MM.1S (cell line): ENCODE measurements around the gene IGF1R.

ENCODE experiments used
- DNase-seq: peaks from one replicate; pipeline ENCODE4 v3.0.0-alpha.2; 2015
- H2AFZ ChIP-seq: fragments of 300-600 bp; sonication (generic); 2 replicates; pipeline ENCODE4 v1.6.0; 2016; ENCODE audit warnings: antibody characterized with exemption, low read length
- H3F3A ChIP-seq: fragments of 300-600 bp; sonication (generic); 2 replicates; pipeline ENCODE4 v1.6.1; 2016; ENCODE audit warnings: mild to moderate bottlenecking, antibody characterized with exemption, low read length, moderate library complexity, mixed read lengths; ENCODE audit not compliant: insufficient read depth
- H3K27ac ChIP-seq: fragments of 300-600 bp; sonication (generic); 2 replicates; pipeline ENCODE4 v1.5.1; 2016; ENCODE audit warnings: mild to moderate bottlenecking, low read length
- H3K27me3 ChIP-seq: fragments of 300-600 bp; sonication (generic); replicated peaks from 2 replicates; pipeline ENCODE4 v1.6.0; 2016; ENCODE audit warnings: low read length; ENCODE audit not compliant: insufficient read depth
- H3K36me3 ChIP-seq: fragments of 300-600 bp; sonication (generic); replicated peaks from 2 replicates; pipeline ENCODE4 v1.6.1; 2016; ENCODE audit warnings: mild to moderate bottlenecking, low read length, mixed read lengths; ENCODE audit not compliant: insufficient read depth
- H3K4me1 ChIP-seq: fragments of 300-600 bp; sonication (generic); 2 replicates; pipeline ENCODE4 v1.6.1; 2016; ENCODE audit warnings: low read length, mixed read lengths
- H3K4me2 ChIP-seq: fragments of 300-600 bp; sonication (generic); 2 replicates; pipeline ENCODE4 v1.6.0; 2016; ENCODE audit warnings: low read depth, low read length
- H3K4me3 ChIP-seq: fragments of 300-600 bp; sonication (generic); 2 replicates; pipeline ENCODE4 v1.5.1; 2016; ENCODE audit warnings: low read length, mixed read lengths
- H3K79me2 ChIP-seq: fragments of 300-600 bp; sonication (generic); 2 replicates; pipeline ENCODE4 v1.6.1; 2016; ENCODE audit warnings: mixed run types, low read length, mixed read lengths
- H3K9ac ChIP-seq: fragments of 300-600 bp; sonication (generic); 2 replicates; pipeline ENCODE4 v1.6.1; 2016; ENCODE audit warnings: low read length, mixed read lengths
- H3K9me2 ChIP-seq: fragments of 300-600 bp; sonication (generic); replicated peaks from 2 replicates; pipeline ENCODE4 v1.6.1; 2016; ENCODE audit warnings: mild to moderate bottlenecking, low read length, mixed read lengths; ENCODE audit not compliant: insufficient read depth
- H3K9me3 ChIP-seq: fragments of 300-600 bp; sonication (generic); replicated peaks from 2 replicates; pipeline ENCODE4 v1.6.1; 2016; ENCODE audit warnings: mild to moderate bottlenecking, low read length, mixed read lengths; ENCODE audit not compliant: insufficient read depth
- H4K20me1 ChIP-seq: fragments of 300-600 bp; sonication (generic); 2 replicates; pipeline ENCODE4 v1.6.1; 2016; ENCODE audit warnings: mild to moderate bottlenecking, low read length, moderate library complexity, mixed read lengths; ENCODE audit not compliant: insufficient read depth
- CTCF ChIP-seq: fragments of 300-600 bp; sonication (generic); IDR thresholded peaks from 2 replicates; pipeline ENCODE4 v1.5.1; 2016; ENCODE audit warnings: antibody characterized with exemption, low read length, mixed read lengths
- EZH2 ChIP-seq: fragments of 300-600 bp; sonication (generic); optimal IDR thresholded peaks from 2 replicates; pipeline ENCODE3; 2017; ENCODE audit warnings: low read depth, mild to moderate bottlenecking, antibody characterized with exemption, low read length, mixed read lengths
- EZH2phosphoT487 ChIP-seq: fragments of 300-600 bp; sonication (generic); IDR thresholded peaks from 2 replicates; pipeline ENCODE4 v1.6.1; 2018; ENCODE audit warnings: antibody characterized with exemption, low read length

IGF1R gene

DNA sequence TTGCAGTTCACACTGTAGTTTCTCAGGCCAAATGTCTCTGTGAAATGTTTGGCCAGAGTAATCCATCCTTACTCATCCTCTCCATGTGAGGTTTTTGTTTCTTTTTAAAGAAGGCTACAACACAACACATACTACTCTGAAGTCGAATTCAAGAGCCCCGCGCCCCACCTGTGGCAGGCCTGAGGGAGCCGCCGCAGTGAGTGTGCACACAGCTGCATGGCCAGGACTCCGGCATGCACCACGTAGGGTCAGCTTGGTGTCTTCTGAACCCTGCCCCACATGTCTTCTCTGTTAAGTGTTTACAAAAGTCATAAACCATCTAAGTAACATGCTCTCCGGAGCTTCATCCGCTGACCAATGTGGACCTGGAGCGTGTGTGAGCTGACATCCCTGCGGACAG, 300.6 kb downstream of the IGF1R start:
- H3K36me3 ChIP-seq: no peaks in the 10 kb centered on the region
- TF ChIP-seq EZH2phosphoT487 (no peak), EZH2 (no peak), CTCF (no peak)

GRCh38 chr15:98949624-98950023, 301.3 kb downstream of the IGF1R start:
- no peak for DNase-seq
- Histone ChIP-seq H3K4me3 (no peak overlapping the region), H3K9ac (no peak overlapping the region), H4K20me1 (no peaks in the 10 kb centered on the region), H3K9me2 (no peaks in the 10 kb centered on the region), H3K79me2 (no peaks in the 10 kb centered on the region), H3K27me3 (no peaks in the 10 kb centered on the region), H3K27ac (no peak overlapping the region), H3K9me3 (no peaks in the 10 kb centered on the region), H3K4me2 (no peak overlapping the region), H3K4me1 (peaks cover 18% of the 10 kb centered on the region), H3K36me3 (no peaks in the 10 kb centered on the region), H2AFZ (no peak overlapping the region), H3F3A (peaks cover 20% of the 10 kb centered on the region)
- TF ChIP-seq CTCF (no peak), EZH2phosphoT487 (no peak), EZH2 (no peak)

More for the DNA sequence above, 300.6 kb downstream of the IGF1R start:
- Histone ChIP-seq H3K79me2 (no peaks in the 10 kb centered on the region), H2AFZ (no peak overlapping the region), H3K4me2 (no peak overlapping the region), H3K27me3 (no peaks in the 10 kb centered on the region), H3K9me2 (no peaks in the 10 kb centered on the region), H3K27ac (no peak overlapping the region), H4K20me1 (no peaks in the 10 kb centered on the region), H3K4me3 (no peak overlapping the region), H3K9ac (no peak overlapping the region), H3K9me3 (no peaks in the 10 kb centered on the region), H3K4me1 (peaks cover 18% of the 10 kb centered on the region), H3F3A (peaks cover 20% of the 10 kb centered on the region)
- DNase-seq: no peak

- Histone ChIP-seq H3K27ac (no peak overlapping the region), H3K9me2 (no peaks in the 10 kb centered on the region), H3K4me2 (no peak overlapping the region), H3K9me3 (no peaks in the 10 kb centered on the region), H3K9ac (no peak overlapping the region), H4K20me1 (no peaks in the 10 kb centered on the region), H3F3A (peaks cover 20% of the 10 kb centered on the region), H3K27me3 (no peaks in the 10 kb centered on the region), H3K79me2 (no peaks in the 10 kb centered on the region), H3K4me1 (peaks cover 18% of the 10 kb centered on the region), H3K36me3 (no peaks in the 10 kb centered on the region), H3K4me3 (no peak overlapping the region), H2AFZ (no peak overlapping the region)
- TF ChIP-seq EZH2phosphoT487 (no peak), CTCF (no peak), EZH2 (no peak)
- no peak for DNase-seq
These were observed 301.9 kb downstream of the IGF1R start for GRCh38 chr15:98950248-98950647.

- Histone ChIP-seq H3K9ac (no peak overlapping the region), H2AFZ (no peak overlapping the region), H3K4me1 (peaks cover 18% of the 10 kb centered on the region), H3K9me3 (no peaks in the 10 kb centered on the region), H3K9me2 (no peaks in the 10 kb centered on the region), H3K27me3 (no peaks in the 10 kb centered on the region), H3K4me3 (no peak overlapping the region), H3K79me2 (no peaks in the 10 kb centered on the region), H3K4me2 (peak overlapping the region; percentile 65; the same call in 1 of the 2 replicates), H4K20me1 (no peaks in the 10 kb centered on the region), H3F3A (peaks cover 20% of the 10 kb centered on the region), H3K36me3 (no peaks in the 10 kb centered on the region), H3K27ac (no peak overlapping the region)
- no peak for TF ChIP-seq EZH2
- no peak for TF ChIP-seq CTCF
- TF ChIP-seq EZH2phosphoT487: no peak
- DNase-seq: no peak
These were observed 302.7 kb downstream of the IGF1R start for GRCh38 chr15:98951004-98951403.
